IMR-90 (cell line): Measurements from ENCODE around the gene XDH. TPM values are rescaled to one million over a fixed set of nuclear protein-coding genes. Genes with fewer than 3 reads are reported as not detected.

Experiments
- ATAC-seq: fragments of 200-7000 bp; cut with Tn5 transposase; 2 replicates; pipeline ENCODE4 v1.9.1; 2020; ENCODE audit warnings: low read depth, mild to moderate bottlenecking, moderate library complexity
- BruUV-seq: library from RNA; stranded (reverse); fragments of 400-500 nt; replicated peaks from 2 replicates; lab custom pipeline; 2021; lab: Mats Ljungman, UMichigan
- CTCF ChIA-PET: fragments of 300-600 bp; formaldehyde crosslinking; extraction: SDS; loops from one replicate; lab custom pipeline; 2021; ENCODE audit warnings: antibody characterized with exemption; lab: Yijun Ruan, JAX
- POLR2A ChIA-PET: fragments of 300-600 bp; sonication (Branson Sonifier 250); formaldehyde crosslinking; loops from one replicate; lab custom pipeline; 2022; ENCODE audit warnings: antibody characterized with exemption; ENCODE audit not compliant: unreplicated experiment; lab: Charles Lee
- DNase-seq: peaks from one replicate; pipeline ENCODE4 v3.0.0; 2013
- H2AFZ ChIP-seq: replicated peaks from 2 replicates; pipeline ENCODE3; 2013; ENCODE audit warnings: low read length, mild to moderate bottlenecking; ENCODE audit not compliant: poor library complexity
- H2AK5ac ChIP-seq: 2 replicates; pipeline ENCODE4 v1.6.1; 2013; ENCODE audit warnings: low read depth, low read length, inconsistent platforms
- H2AK9ac ChIP-seq: replicated peaks from 2 replicates; pipeline ENCODE3; 2013; ENCODE audit warnings: mild to moderate bottlenecking, low read depth, low read length, moderate library complexity; ENCODE audit not compliant: poor library complexity
- H2BK120ac ChIP-seq: 2 replicates; pipeline ENCODE4 v1.6.1; 2013; ENCODE audit warnings: low read depth, low read length, inconsistent platforms
- H2BK15ac ChIP-seq: 3 replicates; pipeline ENCODE4 v1.6.1; 2013; ENCODE audit warnings: low read depth, low read length, inconsistent platforms
- H2BK20ac ChIP-seq: 2 replicates; pipeline ENCODE4 v1.6.1; 2013; ENCODE audit warnings: low read depth, mild to moderate bottlenecking, inconsistent platforms, low read length, moderate library complexity
- H2BK5ac ChIP-seq: 2 replicates; pipeline ENCODE4 v1.6.1; 2013; ENCODE audit warnings: mild to moderate bottlenecking, low read depth, low read length, inconsistent platforms; ENCODE audit not compliant: poor library complexity, severe bottlenecking
- H3K14ac ChIP-seq: replicated peaks from 2 replicates; pipeline ENCODE4 v1.6.1; 2013; ENCODE audit warnings: low read depth, low read length, inconsistent platforms
- H3K18ac ChIP-seq: 2 replicates; pipeline ENCODE4 v1.6.1; 2013; ENCODE audit warnings: low read depth, low read length, control low read depth
- H3K23ac ChIP-seq: 2 replicates; pipeline ENCODE4 v1.6.1; 2013; ENCODE audit warnings: low read depth, low read length, inconsistent platforms
- H3K27ac ChIP-seq: 2 replicates; pipeline ENCODE4 v1.5.1; 2013; ENCODE audit warnings: mild to moderate bottlenecking, control low read depth, low read length; ENCODE audit not compliant: insufficient read depth
- H3K27me3 ChIP-seq: 2 replicates; pipeline ENCODE4 v1.6.1; 2013; ENCODE audit warnings: low read length; ENCODE audit not compliant: control insufficient read depth, insufficient read depth
- H3K36me3 ChIP-seq: 2 replicates; pipeline ENCODE4 v1.6.1; 2013; ENCODE audit warnings: low read length, mixed read lengths; ENCODE audit not compliant: control insufficient read depth, insufficient read depth
- H3K4ac ChIP-seq: 2 replicates; pipeline ENCODE4 v1.6.1; 2013; ENCODE audit warnings: low read depth, low read length, inconsistent platforms
- H3K4me1 ChIP-seq: 2 replicates; pipeline ENCODE4 v1.6.1; 2013; ENCODE audit warnings: low read length, mixed read lengths; ENCODE audit not compliant: control insufficient read depth, insufficient read depth
- H3K4me2 ChIP-seq: 2 replicates; pipeline ENCODE4 v1.6.1; 2013; ENCODE audit warnings: low read depth, mild to moderate bottlenecking, control low read depth, low read length, moderate library complexity
- H3K4me3 ChIP-seq: 2 replicates; pipeline ENCODE4 v1.5.1; 2013; ENCODE audit warnings: low read depth, mild to moderate bottlenecking, control low read depth, low read length, moderate library complexity; ENCODE audit not compliant: insufficient read depth
- H3K56ac ChIP-seq: 2 replicates; pipeline ENCODE4 v1.6.1; 2013; ENCODE audit warnings: low read length, inconsistent platforms; ENCODE audit not compliant: insufficient read depth; ENCODE audit errors: extremely low read depth
- H3K79me1 ChIP-seq, 2 experiments: 2 replicates each; pipeline ENCODE4 v1.6.1; 2013; ENCODE audit warnings: low read length in 2 of 2, inconsistent platforms in 1 of 2, low read depth in 1 of 2
- H3K9ac ChIP-seq: 2 replicates; pipeline ENCODE4 v1.6.1; 2013; ENCODE audit warnings: low read depth, low read length, control low read depth
- H3K9me1 ChIP-seq: 2 replicates; pipeline ENCODE4 v1.6.1; 2013; ENCODE audit warnings: low read length, inconsistent platforms; ENCODE audit not compliant: insufficient read depth
- H3K9me3 ChIP-seq: 2 replicates; pipeline ENCODE4 v1.6.1; 2013; ENCODE audit warnings: low read length; ENCODE audit not compliant: control insufficient read depth, insufficient read depth
- H4K20me1 ChIP-seq: 2 replicates; pipeline ENCODE4 v1.6.1; 2013; ENCODE audit warnings: low read length, inconsistent platforms; ENCODE audit not compliant: insufficient read depth
- H4K5ac ChIP-seq: 2 replicates; pipeline ENCODE4 v1.6.1; 2013; ENCODE audit warnings: mild to moderate bottlenecking, low read depth, low read length, control low read depth
- H4K8ac ChIP-seq, 2 experiments: 2 replicates each; pipeline ENCODE4 v1.6.1; 2013; ENCODE audit warnings: low read depth in 2 of 2, low read length in 2 of 2, control low read depth in 1 of 2, inconsistent platforms in 1 of 2
- H4K91ac ChIP-seq: 2 replicates; pipeline ENCODE4 v1.6.1; 2013; ENCODE audit warnings: low read depth, low read length, inconsistent platforms; ENCODE audit not compliant: insufficient read depth
- BHLHE40 ChIP-seq: fragments of 150-350 bp; IDR thresholded peaks from 2 replicates; pipeline ENCODE4 v1.6.1; 2016; ENCODE audit warnings: mild to moderate bottlenecking, low read depth, low read length
- CEBPB ChIP-seq: IDR thresholded peaks from 2 replicates; pipeline ENCODE4 v1.6.1; 2012; ENCODE audit warnings: low read depth, low read length, improper control_type of control experiment
- CHD1 ChIP-seq: IDR thresholded peaks from 2 replicates; pipeline ENCODE4 v1.6.1; 2012; ENCODE audit warnings: low read depth, low read length, improper control_type of control experiment
- CTCF ChIP-seq: conservative IDR thresholded peaks from 2 replicates; pipeline ENCODE4 v1.5.1; 2012; ENCODE audit warnings: mild to moderate bottlenecking, low read depth, low read length, improper control_type of control experiment
- ELK1 ChIP-seq: fragments of 150-350 bp; IDR thresholded peaks from 2 replicates; pipeline ENCODE4 v1.6.1; 2016; ENCODE audit warnings: low read depth, mild to moderate bottlenecking, low read length, moderate library complexity, borderline replicate concordance
- FOS ChIP-seq: fragments of 150-350 bp; IDR thresholded peaks from 2 replicates; pipeline ENCODE4 v1.6.1; 2016; ENCODE audit warnings: low read depth, low read length
- MAFK ChIP-seq: IDR thresholded peaks from 2 replicates; pipeline ENCODE4 v1.6.1; 2012; ENCODE audit warnings: low read depth, low read length, improper control_type of control experiment
- MAZ ChIP-seq: IDR thresholded peaks from 2 replicates; pipeline ENCODE4 v1.6.1; 2012; ENCODE audit warnings: low read depth, mild to moderate bottlenecking, low read length, improper control_type of control experiment, moderate library complexity, borderline replicate concordance
- MXI1 ChIP-seq: IDR thresholded peaks from 2 replicates; pipeline ENCODE4 v1.6.1; 2012; ENCODE audit warnings: low read depth, mild to moderate bottlenecking, low read length, moderate library complexity, borderline replicate concordance
- NFE2L2 ChIP-seq: fragments of 150-350 bp; IDR thresholded peaks from 2 replicates; pipeline ENCODE4 v1.6.1; 2016; ENCODE audit warnings: low read depth, mild to moderate bottlenecking, low read length
- POLR2A ChIP-seq: IDR thresholded peaks from 2 replicates; pipeline ENCODE4 v1.6.1; 2012; ENCODE audit warnings: mild to moderate bottlenecking, low read depth, low read length
- RAD21 ChIP-seq: IDR thresholded peaks from 2 replicates; pipeline ENCODE4 v1.6.1; 2012; ENCODE audit warnings: low read length, improper control_type of control experiment
- RCOR1 ChIP-seq: IDR thresholded peaks from 2 replicates; pipeline ENCODE4 v1.6.1; 2012; ENCODE audit warnings: mild to moderate bottlenecking, low read length, improper control_type of control experiment; ENCODE audit not compliant: insufficient replicate concordance
- RFX5 ChIP-seq: IDR thresholded peaks from 2 replicates; pipeline ENCODE4 v1.8.0; 2012; ENCODE audit warnings: low read depth, mild to moderate bottlenecking, low read length, moderate library complexity
- SMC3 ChIP-seq: fragments of 150-350 bp; IDR thresholded peaks from 2 replicates; pipeline ENCODE4 v1.6.1; 2016; ENCODE audit warnings: low read depth, mild to moderate bottlenecking, antibody characterized with exemption, low read length, moderate library complexity
- USF2 ChIP-seq: fragments of 150-350 bp; IDR thresholded peaks from 2 replicates; pipeline ENCODE4 v1.6.1; 2017; ENCODE audit warnings: mild to moderate bottlenecking, antibody characterized with exemption, low read length, low read depth
- WGBS, 2 experiments: methylation state at CpG; one replicate each; pipeline versions ENCODE4 v1.1.5 to v1.1.7; 2013; ENCODE audit warnings: missing lambda C conversion rate in 2 of 2; ENCODE audit not compliant: insufficient read length in 1 of 2; ENCODE audit errors: extremely low coverage in 2 of 2; 5-methylcytosine and 5-hydroxymethylcytosine counted together
- dilution Hi-C: fragments of 300-500 bp; cut with HindIII; formaldehyde crosslinking; loops from one replicate; pipeline ENCODE4 v1.14.3; 2018; ENCODE audit warnings: low sequenced_read_pairs; ENCODE audit not compliant: unreplicated experiment
- in situ Hi-C: fragments of 300-500 bp; cut with MboI; formaldehyde crosslinking; loops from 3 replicates; pipeline ENCODE4 v1.14.3; 2019; ENCODE audit warnings: low sequenced_read_pairs, inconsistent platforms, mixed read lengths
- intact Hi-C: fragments of 100-400 bp; cut with micrococcal nuclease; formaldehyde crosslinking; loops from 2 replicates; pipeline ENCODE4 v1.10.0; 2022
- polyA plus RNA-seq, 3 experiments: library from polyadenylated mRNA; depleted of rRNA; stranded (reverse); fragments of >200 nt; gene quantifications; 2 replicates each; pipeline ENCODE4 v1.2.3, GENCODE V29; 2012; ENCODE audit warnings: low replicate concordance in 1 of 3
- total RNA-seq: library from RNA; depleted of rRNA; stranded (reverse); fragments of >200 nt; gene quantifications from 2 replicates; pipeline ENCODE4 v1.2.3, GENCODE V29; 2012

Gene XDH
- total and polyA plus RNA-seq, 2 of the 4 experiments (the other 2 are of a cell fraction) = 0.46 to 1.1 TPM

- Histone ChIP-seq H3K4me2 (no peak overlapping the region), H4K91ac (no peak overlapping the region), H3K79me1 (no peaks in the 10 kb centered on the region), H3K14ac (no peak overlapping the region), H3K27ac (no peak overlapping the region), H4K5ac (no peak overlapping the region), H3K23ac (no peak overlapping the region), H3K9me1 (no peaks in the 10 kb centered on the region), H3K4ac (no peak overlapping the region), H3K36me3 (no peaks in the 10 kb centered on the region), H2BK20ac (no peak overlapping the region), H3K4me1 (peaks cover 2% of the 10 kb centered on the region; the same call in 1 of the 2 replicates), H3K9ac (no peak overlapping the region), H2AK9ac (no peak overlapping the region), H2AFZ (no peak overlapping the region), H3K18ac (no peak overlapping the region), H4K8ac (no peak overlapping the region), H2BK120ac (no peak overlapping the region), H4K20me1 (no peaks in the 10 kb centered on the region), H3K27me3 (no peaks in the 10 kb centered on the region), H2BK5ac (no peak overlapping the region), H3K9me3 (no peaks in the 10 kb centered on the region), H2BK15ac (no peak overlapping the region), H2AK5ac (no peak overlapping the region), H3K56ac (no peak overlapping the region), H3K4me3 (no peak overlapping the region)
- ATAC-seq (no peak), DNase-seq (no peak)
- 100% methylated on average over 1 of the region's 2 CpGs; no CpG with 5 or more reads in 1 of the 2 experiments for WGBS, 2 experiments
- in situ Hi-C loops (no loop called here), intact Hi-C loops (no loop called here), dilution Hi-C loops (no loop called here)
- no TSS peak for BruUV-seq
- ChIA-PET CTCF (no interaction called here), POLR2A (no interaction called here)
- TF ChIP-seq CTCF = no peak
- no peak for TF ChIP-seq POLR2A
- TF ChIP-seq FOS = no peak
- no peak for TF ChIP-seq USF2
- no peak for TF ChIP-seq SMC3
- TF ChIP-seq CEBPB = no peak
- TF ChIP-seq ELK1 = no peak
- TF ChIP-seq MXI1 = no peak
- no peak for TF ChIP-seq NFE2L2
- TF ChIP-seq BHLHE40 = no peak
- no peak for TF ChIP-seq CHD1
- no peak for TF ChIP-seq MAZ
- no peak for TF ChIP-seq MAFK
- no peak for TF ChIP-seq RCOR1
- TF ChIP-seq RAD21 = no peak
- no peak for TF ChIP-seq RFX5
Observed at GRCh38 chr2:31304816-31305215, 109.7 kb downstream of the XDH start.
